ENCODE measurements around the gene LINC01488.

DNA sequence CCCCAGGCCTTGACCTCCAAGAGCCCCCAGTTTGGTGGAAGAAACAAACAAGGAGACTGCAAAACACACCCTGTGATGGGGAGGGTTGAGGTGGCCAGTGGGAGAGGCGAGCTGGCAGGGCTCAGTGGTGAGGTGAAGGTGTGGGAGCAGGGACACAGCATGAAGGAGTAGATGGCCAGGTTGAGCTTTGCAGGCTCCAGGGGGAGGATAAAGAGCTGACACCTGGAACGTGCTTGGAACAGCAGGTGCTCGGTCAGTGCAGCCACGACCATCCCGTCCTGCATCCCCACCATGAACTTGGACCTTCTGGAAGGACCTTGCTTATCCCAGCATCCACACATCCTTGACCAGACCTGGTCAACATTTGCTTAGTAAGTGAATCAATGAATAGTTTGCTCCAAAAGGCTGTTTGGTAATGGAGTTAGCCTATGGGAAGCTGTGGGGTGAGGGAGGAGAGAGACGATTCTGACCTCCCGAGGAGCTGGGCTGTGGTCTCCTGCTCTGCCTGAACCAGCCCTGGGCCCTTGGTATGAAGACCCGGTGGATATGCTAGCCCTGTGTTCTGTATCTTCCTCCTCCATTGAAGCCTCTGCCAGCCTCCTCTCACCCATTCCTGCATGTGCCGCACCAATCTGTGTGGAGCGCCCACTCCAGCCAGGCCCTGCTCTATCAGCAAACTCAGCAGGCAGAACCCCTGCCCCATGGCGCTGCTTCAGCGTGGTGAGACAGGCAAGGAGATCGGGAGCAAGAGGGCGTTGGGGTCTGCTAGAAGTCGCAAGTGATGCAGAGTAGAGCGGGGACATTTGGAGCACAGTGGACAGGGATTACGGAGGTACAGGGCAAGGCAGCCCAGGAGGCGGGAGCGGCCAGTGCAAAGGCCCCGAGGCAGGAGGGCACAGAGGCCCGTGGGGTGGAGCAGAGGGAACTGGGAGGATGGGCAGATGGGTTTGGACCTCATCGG is 9.9 kb downstream of the LINC01488 start:
- TF ChIP-seq, protein P1, sequence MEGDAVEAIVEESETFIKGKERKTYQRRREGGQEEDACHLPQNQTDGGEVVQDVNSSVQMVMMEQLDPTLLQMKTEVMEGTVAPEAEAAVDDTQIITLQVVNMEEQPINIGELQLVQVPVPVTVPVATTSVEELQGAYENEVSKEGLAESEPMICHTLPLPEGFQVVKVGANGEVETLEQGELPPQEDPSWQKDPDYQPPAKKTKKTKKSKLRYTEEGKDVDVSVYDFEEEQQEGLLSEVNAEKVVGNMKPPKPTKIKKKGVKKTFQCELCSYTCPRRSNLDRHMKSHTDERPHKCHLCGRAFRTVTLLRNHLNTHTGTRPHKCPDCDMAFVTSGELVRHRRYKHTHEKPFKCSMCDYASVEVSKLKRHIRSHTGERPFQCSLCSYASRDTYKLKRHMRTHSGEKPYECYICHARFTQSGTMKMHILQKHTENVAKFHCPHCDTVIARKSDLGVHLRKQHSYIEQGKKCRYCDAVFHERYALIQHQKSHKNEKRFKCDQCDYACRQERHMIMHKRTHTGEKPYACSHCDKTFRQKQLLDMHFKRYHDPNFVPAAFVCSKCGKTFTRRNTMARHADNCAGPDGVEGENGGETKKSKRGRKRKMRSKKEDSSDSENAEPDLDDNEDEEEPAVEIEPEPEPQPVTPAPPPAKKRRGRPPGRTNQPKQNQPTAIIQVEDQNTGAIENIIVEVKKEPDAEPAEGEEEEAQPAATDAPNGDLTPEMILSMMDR (conservative IDR thresholded peaks at IDR 0.05; ENCODE audit: low read depth in 2 of 2): no peak
- TF ChIP-seq POLR2AphosphoS5 (IDR thresholded peaks at IDR 0.05; ENCODE audit: low read depth) (no peak), EZH2 (IDR thresholded peaks at IDR 0.05; ENCODE audit: low read depth, unreplicated experiment) (no peak), ZNF331 (CRISPR knock-in tag; IDR thresholded peaks at IDR 0.05; ENCODE audit: low read depth) (no peak), JUNB (IDR thresholded peaks at IDR 0.05; ENCODE audit: unreplicated experiment) (no peak), EZH2phosphoT487 (IDR thresholded peaks at IDR 0.05; ENCODE audit: unreplicated experiment) (no peak)
- TF ChIP-seq, protein P2, sequence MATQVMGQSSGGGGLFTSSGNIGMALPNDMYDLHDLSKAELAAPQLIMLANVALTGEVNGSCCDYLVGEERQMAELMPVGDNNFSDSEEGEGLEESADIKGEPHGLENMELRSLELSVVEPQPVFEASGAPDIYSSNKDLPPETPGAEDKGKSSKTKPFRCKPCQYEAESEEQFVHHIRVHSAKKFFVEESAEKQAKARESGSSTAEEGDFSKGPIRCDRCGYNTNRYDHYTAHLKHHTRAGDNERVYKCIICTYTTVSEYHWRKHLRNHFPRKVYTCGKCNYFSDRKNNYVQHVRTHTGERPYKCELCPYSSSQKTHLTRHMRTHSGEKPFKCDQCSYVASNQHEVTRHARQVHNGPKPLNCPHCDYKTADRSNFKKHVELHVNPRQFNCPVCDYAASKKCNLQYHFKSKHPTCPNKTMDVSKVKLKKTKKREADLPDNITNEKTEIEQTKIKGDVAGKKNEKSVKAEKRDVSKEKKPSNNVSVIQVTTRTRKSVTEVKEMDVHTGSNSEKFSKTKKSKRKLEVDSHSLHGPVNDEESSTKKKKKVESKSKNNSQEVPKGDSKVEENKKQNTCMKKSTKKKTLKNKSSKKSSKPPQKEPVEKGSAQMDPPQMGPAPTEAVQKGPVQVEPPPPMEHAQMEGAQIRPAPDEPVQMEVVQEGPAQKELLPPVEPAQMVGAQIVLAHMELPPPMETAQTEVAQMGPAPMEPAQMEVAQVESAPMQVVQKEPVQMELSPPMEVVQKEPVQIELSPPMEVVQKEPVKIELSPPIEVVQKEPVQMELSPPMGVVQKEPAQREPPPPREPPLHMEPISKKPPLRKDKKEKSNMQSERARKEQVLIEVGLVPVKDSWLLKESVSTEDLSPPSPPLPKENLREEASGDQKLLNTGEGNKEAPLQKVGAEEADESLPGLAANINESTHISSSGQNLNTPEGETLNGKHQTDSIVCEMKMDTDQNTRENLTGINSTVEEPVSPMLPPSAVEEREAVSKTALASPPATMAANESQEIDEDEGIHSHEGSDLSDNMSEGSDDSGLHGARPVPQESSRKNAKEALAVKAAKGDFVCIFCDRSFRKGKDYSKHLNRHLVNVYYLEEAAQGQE (IDR thresholded peaks at IDR 0.05; ENCODE audit: unreplicated experiment): no peak
